Embryonic facial prominence (tissue), 1 donor: ENCODE results near the gene TTC9B.

Experiments used
- DNase-seq: peaks from one replicate; pipeline ENCODE4 v3.0.0-alpha.2; 2016; ENCODE audit errors: extremely low spot score

Gene TTC9B

GRCh38 chr19:40217934-40218890, at the start of gene TTC9B:
Gene TTC9B, minus strand, starts transcription at chr19:40218384. Its CDS starts 3 bp downstream, at chr19:40218381.
- no peak for DNase-seq

- DNase-seq: no peak
These were observed 49.4 kb upstream of the TTC9B start for GRCh38 chr19:40267601-40267997.

GRCh38 chr19:40266912-40267600, 48.9 kb upstream of the TTC9B start:
- DNase-seq: no peak

GRCh38 chr19:40266119-40266518, 47.9 kb upstream of the TTC9B start:
- DNase-seq: no peak

- DNase-seq: no peak
These were observed 47.5 kb upstream of the TTC9B start for GRCh38 chr19:40265763-40266099.

- DNase-seq: no peak
These were observed 47.0 kb upstream of the TTC9B start for GRCh38 chr19:40265055-40265762.

GRCh38 chr19:40264314-40265054, 46.3 kb upstream of the TTC9B start:
- no peak for DNase-seq

- no peak for DNase-seq
These were observed 45.5 kb upstream of the TTC9B start for GRCh38 chr19:40263440-40264313.

- DNase-seq: no peak
These were observed 44.2 kb upstream of the TTC9B start for GRCh38 chr19:40262422-40262821.

GRCh38 chr19:40261631-40262030, 43.4 kb upstream of the TTC9B start:
- no peak for DNase-seq

GRCh38 chr19:40257096-40257517, 38.9 kb upstream of the TTC9B start:
- no peak for DNase-seq

GRCh38 chr19:40256512-40256911, 38.3 kb upstream of the TTC9B start:
- DNase-seq: no peak

- DNase-seq: no peak
These were observed 37.5 kb upstream of the TTC9B start for GRCh38 chr19:40255619-40256166.

- no peak for DNase-seq
These were observed 36.7 kb upstream of the TTC9B start for GRCh38 chr19:40254714-40255418.

GRCh38 chr19:40253611-40254092, 35.5 kb upstream of the TTC9B start:
- DNase-seq: no peak

GRCh38 chr19:40252395-40252794, 34.2 kb upstream of the TTC9B start:
- no peak for DNase-seq

GRCh38 chr19:40251991-40252390, 33.8 kb upstream of the TTC9B start:
- no peak for DNase-seq

GRCh38 chr19:40251244-40251643, 33.1 kb upstream of the TTC9B start:
- no peak for DNase-seq

- no peak for DNase-seq
These were observed 31.6 kb upstream of the TTC9B start for GRCh38 chr19:40249781-40250180.

GRCh38 chr19:40249201-40249600, 31.0 kb upstream of the TTC9B start:
- no peak for DNase-seq
